ENCODE measurements around the gene FSTL4.

GRCh38 chr5:133461796-133462516, 150.4 kb downstream of the FSTL4 start:
- TF ChIP-seq CTCF (conservative IDR thresholded peaks at IDR 0.05; ENCODE audit: low read depth in 2 of 2) (no peak), EZH2 (IDR thresholded peaks at IDR 0.05; ENCODE audit: low read depth, unreplicated experiment) (no peak), POLR2AphosphoS5 (IDR thresholded peaks at IDR 0.05; ENCODE audit: low read depth) (no peak), REST (IDR thresholded peaks at IDR 0.05; ENCODE audit: unreplicated experiment) (no peak), EZH2phosphoT487 (IDR thresholded peaks at IDR 0.05; ENCODE audit: unreplicated experiment) (no peak), JUNB (IDR thresholded peaks at IDR 0.05; ENCODE audit: unreplicated experiment) (no peak), CREB1 (CRISPR knock-in tag; IDR thresholded peaks at IDR 0.05; ENCODE audit: low read depth) (no peak), ZNF114 (CRISPR knock-in tag; IDR thresholded peaks at IDR 0.05) (no peak)
